Fibroblast of lung (primary cell): ENCODE results near the gene DNAH10. TPM values are rescaled to one million over a fixed set of nuclear protein-coding genes. Genes with fewer than 3 reads are reported as not detected.

ENCODE experiments used
- DNase-seq, 2 donors: peaks; one replicate each; pipeline versions ENCODE4 v3.0.0 to v3.0.0-alpha.2; 2010; ENCODE audit warnings: low read depth in 2 of 2
- H2AFZ ChIP-seq: 2 replicates; pipeline ENCODE4 v1.5.1; 2012; ENCODE audit warnings: low read length, control low read depth, inconsistent platforms
- H3K27ac ChIP-seq: 2 replicates; pipeline ENCODE4 v1.5.1; 2011; ENCODE audit warnings: low read length, control low read depth; ENCODE audit not compliant: insufficient read depth
- H3K27me3 ChIP-seq: 2 replicates; pipeline ENCODE4 v1.5.1; 2011; ENCODE audit warnings: mild to moderate bottlenecking, low read length; ENCODE audit not compliant: control insufficient read depth, insufficient read depth
- H3K36me3 ChIP-seq: 2 replicates; pipeline ENCODE4 v1.5.1; 2011; ENCODE audit warnings: low read length; ENCODE audit not compliant: control insufficient read depth, insufficient read depth
- H3K4me1 ChIP-seq: 2 replicates; pipeline ENCODE4 v1.5.1; 2011; ENCODE audit warnings: low read length; ENCODE audit not compliant: control insufficient read depth, insufficient read depth; ENCODE audit errors: extremely low read depth
- H3K4me2 ChIP-seq: 2 replicates; pipeline ENCODE4 v1.5.1; 2011; ENCODE audit warnings: low read length, control low read depth; ENCODE audit not compliant: insufficient read depth; ENCODE audit errors: extremely low read depth
- H3K4me3 ChIP-seq, 4 experiments: fragments of 200-600 bp in 1 of 4; sonication (generic) in 1 of 4; replicated peaks in 1 of 4; 2 replicates each; pipeline ENCODE4 v1.5.1; 2011 to 2016; ENCODE audit warnings: low read length in 4 of 4, low read depth in 3 of 4, mild to moderate bottlenecking in 3 of 4, control low read depth in 2 of 4, inconsistent platforms in 1 of 4, mixed read lengths in 1 of 4; ENCODE audit not compliant: insufficient read depth in 1 of 4; ENCODE audit errors: control extremely low read depth in 1 of 4
- H3K79me2 ChIP-seq: 2 replicates; pipeline ENCODE4 v1.5.1; 2012; ENCODE audit warnings: mild to moderate bottlenecking, low read length, inconsistent platforms; ENCODE audit not compliant: control insufficient read depth, insufficient read depth
- H3K9ac ChIP-seq: 2 replicates; pipeline ENCODE4 v1.5.1; 2011; ENCODE audit warnings: mild to moderate bottlenecking, low read length, control low read depth; ENCODE audit not compliant: insufficient read depth
- H3K9me3 ChIP-seq: 2 replicates; pipeline ENCODE4 v1.5.1; 2012; ENCODE audit warnings: low read depth, low read length; ENCODE audit not compliant: control insufficient read depth, insufficient read depth
- H4K20me1 ChIP-seq: 2 replicates; pipeline ENCODE4 v1.5.1; 2011; ENCODE audit warnings: low read length; ENCODE audit not compliant: control insufficient read depth, insufficient read depth; ENCODE audit errors: extremely low read depth
- EZH2 ChIP-seq: IDR thresholded peaks from 2 replicates; pipeline ENCODE4 v1.5.1; 2012; ENCODE audit warnings: low read length, control low read depth, mild to moderate bottlenecking; ENCODE audit errors: missing control alignments
- polyA plus RNA-seq, 2 donors: library from polyadenylated mRNA; depleted of rRNA in 1 of 2; stranded (reverse) in 1 of 2; unstranded in 1 of 2; fragments of >200 nt; gene quantifications; 2 replicates each; pipeline ENCODE4 v1.2.1, GENCODE V29; 2011 to 2012; ENCODE audit warnings: missing spikeins in 1 of 2
- total RNA-seq: library from RNA; depleted of rRNA; stranded (reverse); fragments of >200 nt; gene quantifications from 2 replicates; pipeline ENCODE4 v1.2.1, GENCODE V29; 2014
- TF ChIP-seq, protein P1 (sequence below), 2 donors: IDR thresholded peaks in 1 of 2; conservative IDR thresholded peaks in 1 of 2; 1 replicate in 1 of 2; 2 replicates in 1 of 2; pipeline ENCODE4 v1.5.1; 2011 to 2012; ENCODE audit warnings: low read length in 2 of 2, control low read depth in 1 of 2, inconsistent platforms in 1 of 2, low read depth in 1 of 2, mild to moderate bottlenecking in 1 of 2

Gene DNAH10
- total and polyA plus RNA-seq, 2 donors (not counting 1 experiment from before 2014, with no cell fraction given) = 0.06 to 0.33 TPM

DNA sequence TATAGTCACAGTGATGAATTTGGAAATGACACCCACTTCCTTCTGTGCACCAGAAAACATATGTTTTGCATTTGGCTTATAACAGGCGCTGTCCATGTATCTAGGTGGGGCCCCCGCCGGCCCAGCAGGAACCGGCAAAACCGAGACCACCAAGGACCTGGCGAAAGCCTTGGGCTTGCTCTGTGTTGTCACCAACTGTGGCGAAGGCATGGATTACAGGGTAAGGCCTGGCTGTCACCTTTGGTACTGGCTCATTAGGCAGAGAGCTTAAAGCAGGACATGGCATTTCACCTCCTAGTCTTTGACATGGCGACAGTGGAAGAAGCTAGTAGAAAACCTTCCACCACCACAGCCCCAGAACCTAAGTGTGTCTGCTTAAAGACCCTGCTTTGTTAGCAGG lies 85.8 kb downstream of the DNAH10 start:
- no peak for DNase-seq
- H2AFZ ChIP-seq = no peak overlapping the region
- H3K9me3 ChIP-seq = no peaks in the 10 kb centered on the region
- H3K4me2 ChIP-seq = no peak overlapping the region
- H4K20me1 ChIP-seq = no peaks in the 10 kb centered on the region
- H3K27me3 ChIP-seq = no peaks in the 10 kb centered on the region
- H3K4me1 ChIP-seq = no peaks in the 10 kb centered on the region
- no peak overlapping the region for H3K4me3 ChIP-seq
- H3K36me3 ChIP-seq = no peaks in the 10 kb centered on the region
- no peaks in the 10 kb centered on the region for H3K79me2 ChIP-seq
- H3K9ac ChIP-seq = no peak overlapping the region
- H3K27ac ChIP-seq = no peak overlapping the region
- TF ChIP-seq EZH2 = no peak
- TF ChIP-seq, protein P1, sequence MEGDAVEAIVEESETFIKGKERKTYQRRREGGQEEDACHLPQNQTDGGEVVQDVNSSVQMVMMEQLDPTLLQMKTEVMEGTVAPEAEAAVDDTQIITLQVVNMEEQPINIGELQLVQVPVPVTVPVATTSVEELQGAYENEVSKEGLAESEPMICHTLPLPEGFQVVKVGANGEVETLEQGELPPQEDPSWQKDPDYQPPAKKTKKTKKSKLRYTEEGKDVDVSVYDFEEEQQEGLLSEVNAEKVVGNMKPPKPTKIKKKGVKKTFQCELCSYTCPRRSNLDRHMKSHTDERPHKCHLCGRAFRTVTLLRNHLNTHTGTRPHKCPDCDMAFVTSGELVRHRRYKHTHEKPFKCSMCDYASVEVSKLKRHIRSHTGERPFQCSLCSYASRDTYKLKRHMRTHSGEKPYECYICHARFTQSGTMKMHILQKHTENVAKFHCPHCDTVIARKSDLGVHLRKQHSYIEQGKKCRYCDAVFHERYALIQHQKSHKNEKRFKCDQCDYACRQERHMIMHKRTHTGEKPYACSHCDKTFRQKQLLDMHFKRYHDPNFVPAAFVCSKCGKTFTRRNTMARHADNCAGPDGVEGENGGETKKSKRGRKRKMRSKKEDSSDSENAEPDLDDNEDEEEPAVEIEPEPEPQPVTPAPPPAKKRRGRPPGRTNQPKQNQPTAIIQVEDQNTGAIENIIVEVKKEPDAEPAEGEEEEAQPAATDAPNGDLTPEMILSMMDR (conservative IDR thresholded peaks at IDR 0.05 in 1 of 2, IDR thresholded peaks at IDR 0.05 in 1 of 2; ENCODE audit: low read depth in 1 of 2, low read length in 2 of 2) = no peak

- no peaks in the 10 kb centered on the region for H3K79me2 ChIP-seq
- H3K27ac ChIP-seq = no peak overlapping the region
- no peak overlapping the region for H2AFZ ChIP-seq
- H3K27me3 ChIP-seq = peaks cover 4% of the 10 kb centered on the region
- H3K9me3 ChIP-seq = no peaks in the 10 kb centered on the region
- no peak overlapping the region for H3K4me2 ChIP-seq
- H3K36me3 ChIP-seq = no peaks in the 10 kb centered on the region
- H4K20me1 ChIP-seq = no peaks in the 10 kb centered on the region
- no peak for DNase-seq
- H3K9ac ChIP-seq = no peak overlapping the region
- no peak for TF ChIP-seq EZH2
- TF ChIP-seq, protein P1 (conservative IDR thresholded peaks at IDR 0.05 in 1 of 2, IDR thresholded peaks at IDR 0.05 in 1 of 2; ENCODE audit: low read depth in 1 of 2, low read length in 2 of 2) = no peak
- no peaks in the 10 kb centered on the region for H3K4me1 ChIP-seq
- no peak overlapping the region for H3K4me3 ChIP-seq
These were observed 87.4 kb downstream of the DNAH10 start for GRCh38 chr12:123849517-123849916.

- H3K27me3 ChIP-seq = peaks cover 5% of the 10 kb centered on the region
- no peak overlapping the region for H2AFZ ChIP-seq
- H3K9ac ChIP-seq = no peak overlapping the region
- H3K4me1 ChIP-seq = no peaks in the 10 kb centered on the region
- H4K20me1 ChIP-seq = no peaks in the 10 kb centered on the region
- no peaks in the 10 kb centered on the region for H3K9me3 ChIP-seq
- no peaks in the 10 kb centered on the region for H3K79me2 ChIP-seq
- H3K27ac ChIP-seq = no peak overlapping the region
- no peak overlapping the region for H3K4me3 ChIP-seq
- no peaks in the 10 kb centered on the region for H3K36me3 ChIP-seq
- TF ChIP-seq, protein P1 (conservative IDR thresholded peaks at IDR 0.05 in 1 of 2, IDR thresholded peaks at IDR 0.05 in 1 of 2; ENCODE audit: low read depth in 1 of 2, low read length in 2 of 2) = no peak
- TF ChIP-seq EZH2 = no peak
- DNase-seq = no peak
- H3K4me2 ChIP-seq = no peak overlapping the region
These were observed 88.4 kb downstream of the DNAH10 start for GRCh38 chr12:123850246-123851134.
